DOHH2 (cell line): Measurements from ENCODE around the gene ALG11.
"Not testable (repeated sequence)": the region's sequence is repeated elsewhere in the genome, so short reads cannot be mapped to it uniquely, and the experiment has no call there.

Experiments used
- H3F3A ChIP-seq: fragments of 200-600 bp; sonication (generic), shearing (Covaris generic); 2 replicates; pipeline ENCODE4 v1.6.0; 2016; ENCODE audit warnings: antibody characterized with exemption, mild to moderate bottlenecking; ENCODE audit not compliant: control insufficient read depth, insufficient read depth
- H3K27ac ChIP-seq: fragments of 200-600 bp; sonication (generic); 2 replicates; pipeline ENCODE4 v1.5.1; 2014; ENCODE audit warnings: low read depth, mild to moderate bottlenecking, low read length, moderate library complexity
- H3K27me3 ChIP-seq: fragments of 200-600 bp; sonication (generic); 2 replicates; pipeline ENCODE4 v1.6.1; 2014; ENCODE audit warnings: mild to moderate bottlenecking, low read length, mixed read lengths; ENCODE audit not compliant: control insufficient read depth
- H3K36me3 ChIP-seq: fragments of 200-600 bp; sonication (generic); 2 replicates; pipeline ENCODE4 v1.6.1; 2014; ENCODE audit warnings: mild to moderate bottlenecking, low read length, moderate library complexity, mixed read lengths; ENCODE audit not compliant: control insufficient read depth
- H3K4me1 ChIP-seq: fragments of 200-600 bp; sonication (generic); 2 replicates; pipeline ENCODE4 v1.6.1; 2014; ENCODE audit warnings: mild to moderate bottlenecking, low read length, mixed read lengths; ENCODE audit not compliant: control insufficient read depth
- H3K4me2 ChIP-seq: fragments of 200-600 bp; sonication (generic); 2 replicates; pipeline ENCODE4 v1.6.0; 2014; ENCODE audit warnings: mild to moderate bottlenecking, low read length, moderate library complexity
- H3K4me3 ChIP-seq: fragments of 200-600 bp; sonication (generic); 2 replicates; pipeline ENCODE4 v1.5.1; 2014; ENCODE audit warnings: mild to moderate bottlenecking, low read length, mixed read lengths
- H3K79me2 ChIP-seq: fragments of 200-600 bp; sonication (generic); 2 replicates; pipeline ENCODE4 v1.6.1; 2014; ENCODE audit warnings: mild to moderate bottlenecking, low read length, mixed read lengths; ENCODE audit not compliant: control insufficient read depth
- H3K9me2 ChIP-seq: fragments of 200-600 bp; sonication (generic); replicated peaks from 2 replicates; pipeline ENCODE4 v1.6.1; 2014; ENCODE audit warnings: mild to moderate bottlenecking, low read length, mixed read lengths; ENCODE audit not compliant: control insufficient read depth
- H3K9me3 ChIP-seq: fragments of 200-600 bp; sonication (generic); 2 replicates; pipeline ENCODE4 v1.6.1; 2014; ENCODE audit warnings: antibody characterized with exemption, low read length, mixed read lengths; ENCODE audit not compliant: control insufficient read depth, insufficient read depth
- H4K20me1 ChIP-seq: fragments of 200-600 bp; sonication (generic); 2 replicates; pipeline ENCODE4 v1.6.0; 2014; ENCODE audit warnings: low read depth, mild to moderate bottlenecking, antibody characterized with exemption, low read length, moderate library complexity; ENCODE audit not compliant: control insufficient read depth, insufficient read depth
- CTCF ChIP-seq: fragments of 200-600 bp; sonication (generic); IDR thresholded peaks from one replicate; pipeline ENCODE4 v1.5.1; 2014; ENCODE audit warnings: antibody characterized with exemption, mild to moderate bottlenecking, low read depth, low read length; ENCODE audit not compliant: poor library complexity, severe bottlenecking
- EZH2phosphoT487 ChIP-seq: fragments of 200-600 bp; sonication (generic); IDR thresholded peaks from 2 replicates; pipeline ENCODE4 v1.6.1; 2017; ENCODE audit warnings: borderline replicate concordance, mild to moderate bottlenecking, antibody characterized with exemption, low read length, moderate library complexity, mixed read lengths

Gene ALG11

GRCh38 chr13:52025475-52026245 is 13.5 kb downstream of the ALG11 start:
- no peaks in the 10 kb centered on the region for H4K20me1 ChIP-seq
- H3K4me2 ChIP-seq: no peak overlapping the region
- no peaks in the 10 kb centered on the region for H3K4me1 ChIP-seq
- no peak overlapping the region for H3K27ac ChIP-seq
- no peak overlapping the region for H3K4me3 ChIP-seq
- TF ChIP-seq CTCF: no peak
- H3K27me3 ChIP-seq: no peaks in the 10 kb centered on the region
- peaks cover 18% of the 10 kb centered on the region for H3K79me2 ChIP-seq
- no peaks in the 10 kb centered on the region for H3K9me3 ChIP-seq
- peaks cover 56% of the 10 kb centered on the region for H3K36me3 ChIP-seq
- no peaks in the 10 kb centered on the region for H3K9me2 ChIP-seq
- H3F3A ChIP-seq: no peaks in the 10 kb centered on the region

DNA sequence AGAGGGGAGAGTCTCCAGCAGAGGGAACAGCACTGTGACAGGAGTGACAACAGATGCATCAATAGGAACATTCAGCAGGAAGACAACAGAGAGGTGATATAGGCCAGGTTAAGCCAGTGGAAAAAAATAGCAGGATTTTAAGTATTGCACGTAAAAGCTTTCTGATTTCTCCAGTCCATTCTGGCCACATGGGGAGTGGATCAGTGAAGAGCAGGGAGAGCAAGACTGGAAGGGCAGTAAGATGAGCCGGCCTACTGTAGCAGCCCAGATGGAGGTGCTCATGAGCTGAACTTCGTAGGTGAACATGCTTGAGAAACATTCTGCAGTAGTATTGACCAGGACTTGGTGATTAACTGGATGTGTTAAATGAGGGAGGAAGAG is 14.0 kb downstream of the ALG11 start:
- Histone ChIP-seq H3K4me3 (no peak overlapping the region), H3K4me1 (no peaks in the 10 kb centered on the region), H3F3A (no peaks in the 10 kb centered on the region), H3K36me3 (peaks cover 52% of the 10 kb centered on the region), H3K79me2 (peaks cover 18% of the 10 kb centered on the region), H3K27me3 (no peaks in the 10 kb centered on the region), H3K9me3 (no peaks in the 10 kb centered on the region), H3K9me2 (no peaks in the 10 kb centered on the region), H3K27ac (no peak overlapping the region), H3K4me2 (no peak overlapping the region), H4K20me1 (no peaks in the 10 kb centered on the region)
- TF ChIP-seq CTCF (no peak), EZH2phosphoT487 (no peak)

DNA sequence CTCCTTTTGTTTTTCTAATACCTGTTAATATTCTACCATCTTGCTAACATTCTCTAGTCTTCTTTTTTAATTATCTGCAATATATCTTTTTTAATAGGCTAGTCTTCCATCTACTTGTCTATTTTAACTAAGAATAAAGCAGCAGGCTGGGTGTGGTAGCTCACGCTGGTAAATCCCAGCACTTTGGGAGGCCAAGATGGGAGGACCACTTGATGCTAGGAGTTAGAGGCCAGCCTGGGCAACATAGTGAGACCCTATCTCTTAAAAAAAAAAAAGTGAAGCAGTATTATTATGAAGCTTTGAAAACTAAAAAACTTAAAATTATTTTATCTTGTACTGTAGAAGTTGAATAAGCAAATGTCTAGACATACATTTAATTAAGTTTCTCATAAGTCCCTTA is 15.6 kb downstream of the ALG11 start:
- Histone ChIP-seq H3K27ac (no peak overlapping the region), H3K79me2 (peaks cover 18% of the 10 kb centered on the region), H3K9me2 (no peaks in the 10 kb centered on the region), H3F3A (no peaks in the 10 kb centered on the region), H3K4me1 (no peaks in the 10 kb centered on the region), H3K36me3 (peaks cover 48% of the 10 kb centered on the region), H3K27me3 (no peaks in the 10 kb centered on the region), H4K20me1 (no peaks in the 10 kb centered on the region), H3K4me2 (no peak overlapping the region), H3K4me3 (no peak overlapping the region), H3K9me3 (no peaks in the 10 kb centered on the region)
- no peak for TF ChIP-seq CTCF

DNA sequence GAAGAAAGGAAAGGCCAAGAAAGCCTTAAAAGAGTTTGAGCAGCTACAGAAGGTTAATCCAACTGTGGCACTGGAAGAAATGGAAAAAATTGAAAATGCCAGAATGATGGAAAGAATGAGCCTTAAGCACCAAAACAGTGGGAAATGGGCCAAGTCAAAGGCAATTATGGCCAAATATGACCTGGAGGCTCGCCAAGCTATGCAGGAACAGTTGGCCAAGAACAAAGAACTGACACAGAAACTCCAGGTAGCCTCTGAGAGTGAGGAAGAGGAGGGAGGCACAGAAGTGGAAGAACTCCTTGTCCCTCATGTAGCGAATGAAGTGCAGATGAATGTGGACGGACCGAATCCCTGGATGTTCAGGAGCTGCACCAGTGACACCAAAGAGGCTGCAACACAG is 17.4 kb downstream of the ALG11 start:
- no peak for TF ChIP-seq CTCF
- Histone ChIP-seq H3K36me3 (peaks cover 39% of the 10 kb centered on the region), H3F3A (no peaks in the 10 kb centered on the region), H3K9me2 (no peaks in the 10 kb centered on the region), H3K4me1 (no peaks in the 10 kb centered on the region), H3K27me3 (no peaks in the 10 kb centered on the region), H3K79me2 (peaks cover 18% of the 10 kb centered on the region), H3K4me2 (no peak overlapping the region), H3K27ac (no peak overlapping the region), H4K20me1 (no peaks in the 10 kb centered on the region), H3K9me3 (no peaks in the 10 kb centered on the region), H3K4me3 (no peak overlapping the region)

GRCh38 chr13:52030401-52030800 is 18.2 kb downstream of the ALG11 start:
- not testable (repeated sequence) for H3F3A ChIP-seq, H3K4me1 ChIP-seq, H3K4me3 ChIP-seq, H3K9me2 ChIP-seq, H4K20me1 ChIP-seq, H3K27ac ChIP-seq, H3K27me3 ChIP-seq, H3K4me2 ChIP-seq, H3K9me3 ChIP-seq
- Histone ChIP-seq H3K36me3 (peaks cover 31% of the 10 kb centered on the region), H3K79me2 (peaks cover 15% of the 10 kb centered on the region)
